Skeletal muscle tissue (tissue), 4 donors: ENCODE results near the gene TOM1L2. TPM values are rescaled to one million over a fixed set of nuclear protein-coding genes. Genes with fewer than 3 reads are reported as not detected.
A peak's percentile ranks its signal among the peaks of the same experiment; 100 is the strongest.

Experiments used
- H3K27ac ChIP-seq: one replicate; pipeline ENCODE4 v1.7.0; 2013; ENCODE audit warnings: mild to moderate bottlenecking, low read depth, low read length, inconsistent platforms
- H3K27me3 ChIP-seq, 3 donors: one replicate each; pipeline ENCODE4 v1.7.0; 2013; ENCODE audit warnings: low read length in 3 of 3; ENCODE audit not compliant: control insufficient read depth in 3 of 3, insufficient read depth in 3 of 3
- H3K36me3 ChIP-seq, 3 donors: one replicate each; pipeline ENCODE4 v1.7.0; 2013; ENCODE audit warnings: low read length in 3 of 3; ENCODE audit not compliant: control insufficient read depth in 3 of 3, insufficient read depth in 3 of 3
- H3K4me1 ChIP-seq, 3 donors: one replicate each; pipeline ENCODE4 v1.7.0; 2013; ENCODE audit warnings: low read length in 3 of 3, mild to moderate bottlenecking in 3 of 3; ENCODE audit not compliant: control insufficient read depth in 3 of 3, insufficient read depth in 3 of 3
- H3K4me3 ChIP-seq, 3 donors: one replicate each; pipeline ENCODE4 v1.7.0; 2013; ENCODE audit warnings: low read length in 3 of 3
- H3K9ac ChIP-seq, 3 donors: one replicate each; pipeline ENCODE4 v1.7.0; 2013; ENCODE audit warnings: low read length in 3 of 3, mild to moderate bottlenecking in 3 of 3, moderate library complexity in 2 of 3, low read depth in 1 of 3
- H3K9me3 ChIP-seq, 3 donors: one replicate each; pipeline ENCODE4 v1.7.0; 2013; ENCODE audit warnings: low read length in 3 of 3; ENCODE audit not compliant: control insufficient read depth in 3 of 3
- total RNA-seq: library from RNA; depleted of rRNA; stranded (reverse); fragments of >200 nt; gene quantifications from one replicate; pipeline ENCODE4 v1.2.3, GENCODE V29; 2014
- donor health status: Osteomylitis.

Gene TOM1L2
- total RNA-seq, 1 donor from 2014 or later = 14.1 TPM

- Histone ChIP-seq H3K4me3 (no peak overlapping the region), H3K9ac (no peak overlapping the region), H3K27me3 (no peaks in the 10 kb centered on the region), H3K27ac (no peak overlapping the region), H3K9me3 (no peaks in the 10 kb centered on the region), H3K36me3 (peaks cover 9 to 19% (median 16%) of the 10 kb centered on the region in 3 donors), H3K4me1 (peaks cover 13 to 17% (median 17%) of the 10 kb centered on the region in 3 donors)
Observed at GRCh38 chr17:17860766-17861107, 111.5 kb downstream of the TOM1L2 start.

GRCh38 chr17:17859909-17860765 lies 112.1 kb downstream of the TOM1L2 start:
- Histone ChIP-seq H3K9ac (no peak overlapping the region), H3K36me3 (peaks cover 9 to 19% (median 16%) of the 10 kb centered on the region in 3 donors)

GRCh38 chr17:17857496-17857895 lies 114.7 kb downstream of the TOM1L2 start:
- H3K4me3 ChIP-seq = no peak overlapping the region
- peaks cover 9 to 17% (median 16%) of the 10 kb centered on the region in 3 donors for H3K36me3 ChIP-seq
- no peak overlapping the region for H3K27ac ChIP-seq
- H3K4me1 ChIP-seq = peaks cover 22 to 32% (median 22%) of the 10 kb centered on the region in 3 donors
- no peaks in the 10 kb centered on the region for H3K9me3 ChIP-seq
- H3K27me3 ChIP-seq = no peaks in the 10 kb centered on the region
- H3K9ac ChIP-seq = no peak overlapping the region

More at GRCh38 chr17:17859909-17860765, 112.1 kb downstream of the TOM1L2 start:
- no peaks in the 10 kb centered on the region for H3K9me3 ChIP-seq
- H3K27ac ChIP-seq = no peak overlapping the region
- no peak overlapping the region for H3K4me3 ChIP-seq
- no peaks in the 10 kb centered on the region for H3K27me3 ChIP-seq
- peaks cover 16 to 23% (median 17%) of the 10 kb centered on the region in 3 donors for H3K4me1 ChIP-seq

- H3K36me3 ChIP-seq = peaks cover 6 to 8% (median 7%) of the 10 kb centered on the region in 3 donors
- H3K9ac ChIP-seq = no peak overlapping the region
- peaks cover 22 to 36% (median 22%) of the 10 kb centered on the region in 3 donors for H3K4me1 ChIP-seq
- no peaks in the 10 kb centered on the region for H3K27me3 ChIP-seq
- no peaks in the 10 kb centered on the region for H3K9me3 ChIP-seq
- H3K4me3 ChIP-seq = no peak overlapping the region
- no peak overlapping the region for H3K27ac ChIP-seq
Observed at GRCh38 chr17:17856386-17856785, 115.8 kb downstream of the TOM1L2 start.

GRCh38 chr17:17855976-17856375 lies 116.2 kb downstream of the TOM1L2 start:
- Histone ChIP-seq H3K4me3 (no peak overlapping the region), H3K9me3 (no peaks in the 10 kb centered on the region), H3K27ac (no peak overlapping the region), H3K4me1 (peaks cover 22 to 40% (median 23%) of the 10 kb centered on the region in 3 donors), H3K36me3 (peaks cover 4 to 6% (median 5%) of the 10 kb centered on the region in 3 donors), H3K27me3 (no peaks in the 10 kb centered on the region), H3K9ac (peak overlapping the region in 1 of 3 donors; percentile 16)

GRCh38 chr17:17853811-17854447 lies 118.3 kb downstream of the TOM1L2 start:
- Histone ChIP-seq H3K4me1 (peaks cover 35 to 53% (median 36%) of the 10 kb centered on the region in 3 donors), H3K27me3 (no peaks in the 10 kb centered on the region), H3K36me3 (peaks cover 0 to 3% (median 2%) of the 10 kb centered on the region in 3 donors), H3K9me3 (no peaks in the 10 kb centered on the region), H3K4me3 (no peak overlapping the region), H3K27ac (no peak overlapping the region), H3K9ac (peak overlapping the region in 1 of 3 donors; percentile 6)

- H3K9me3 ChIP-seq = no peaks in the 10 kb centered on the region
- peaks cover 44 to 63% (median 46%) of the 10 kb centered on the region in 3 donors for H3K4me1 ChIP-seq
- H3K36me3 ChIP-seq = peaks cover 0 to 3% (median 2%) of the 10 kb centered on the region in 3 donors
- H3K9ac ChIP-seq = no peak overlapping the region
- H3K27me3 ChIP-seq = no peaks in the 10 kb centered on the region
- no peak overlapping the region for H3K4me3 ChIP-seq
- no peak overlapping the region for H3K27ac ChIP-seq
Observed at GRCh38 chr17:17852930-17853329, 119.3 kb downstream of the TOM1L2 start.

- H3K27me3 ChIP-seq = no peaks in the 10 kb centered on the region
- H3K27ac ChIP-seq = peak overlapping the region; percentile 82
- peaks cover 41 to 61% (median 45%) of the 10 kb centered on the region in 3 donors for H3K4me1 ChIP-seq
- no peaks in the 10 kb centered on the region for H3K9me3 ChIP-seq
- peaks cover 5 to 6% (median 6%) of the 10 kb centered on the region in 3 donors for H3K36me3 ChIP-seq
- H3K9ac ChIP-seq = peak overlapping the region in 1 of 3 donors; percentile 75
- H3K4me3 ChIP-seq = no peak overlapping the region
Observed at GRCh38 chr17:17851103-17852002, 120.8 kb downstream of the TOM1L2 start.

GRCh38 chr17:17849845-17850373 lies 122.3 kb downstream of the TOM1L2 start:
- Histone ChIP-seq H3K4me1 (peaks cover 35 to 51% (median 39%) of the 10 kb centered on the region in 3 donors), H3K27ac (peak overlapping the region; percentile 82), H3K4me3 (peak overlapping the region in 1 of 3 donors; percentile 43), H3K36me3 (peaks cover 8 to 11% (median 10%) of the 10 kb centered on the region in 3 donors), H3K9ac (peak overlapping the region; percentile 54 to 75 (median 72)), H3K9me3 (no peaks in the 10 kb centered on the region), H3K27me3 (no peaks in the 10 kb centered on the region)
